Fibroblast of villous mesenchyme (primary cell): ENCODE measurements around the gene KLHL13. TPM values are rescaled to one million over a fixed set of nuclear protein-coding genes. Genes with fewer than 3 reads are reported as not detected.

Experiments
- small RNA-seq: library from RNA; depleted of rRNA; stranded (forward); fragments of <200 nt; gene quantifications from one replicate; pipeline ENCODE3, GENCODE V24; 2012
- total RNA-seq: library from RNA; depleted of rRNA; stranded (reverse); fragments of >200 nt; gene quantifications from 2 replicates; pipeline ENCODE4 v1.2.3, GENCODE V29; 2012

The KLHL13 gene
- total RNA-seq, 1 donor, result 1.3 TPM

Small RNA genes within 50 kb of the gene (small RNA-seq; reads per million reads assigned to genes)
- gene RF00019, result not detected
- not detected for gene TUBB4BP3

Other genes with a start within 250 kb of the KLHL13 start
- gene WDR44, start 229.3 kb upstream of the KLHL13 start, total RNA-seq, result 21.9 and 28.9 TPM in 2 replicates